ENCODE results near the gene CALML5.

DNA sequence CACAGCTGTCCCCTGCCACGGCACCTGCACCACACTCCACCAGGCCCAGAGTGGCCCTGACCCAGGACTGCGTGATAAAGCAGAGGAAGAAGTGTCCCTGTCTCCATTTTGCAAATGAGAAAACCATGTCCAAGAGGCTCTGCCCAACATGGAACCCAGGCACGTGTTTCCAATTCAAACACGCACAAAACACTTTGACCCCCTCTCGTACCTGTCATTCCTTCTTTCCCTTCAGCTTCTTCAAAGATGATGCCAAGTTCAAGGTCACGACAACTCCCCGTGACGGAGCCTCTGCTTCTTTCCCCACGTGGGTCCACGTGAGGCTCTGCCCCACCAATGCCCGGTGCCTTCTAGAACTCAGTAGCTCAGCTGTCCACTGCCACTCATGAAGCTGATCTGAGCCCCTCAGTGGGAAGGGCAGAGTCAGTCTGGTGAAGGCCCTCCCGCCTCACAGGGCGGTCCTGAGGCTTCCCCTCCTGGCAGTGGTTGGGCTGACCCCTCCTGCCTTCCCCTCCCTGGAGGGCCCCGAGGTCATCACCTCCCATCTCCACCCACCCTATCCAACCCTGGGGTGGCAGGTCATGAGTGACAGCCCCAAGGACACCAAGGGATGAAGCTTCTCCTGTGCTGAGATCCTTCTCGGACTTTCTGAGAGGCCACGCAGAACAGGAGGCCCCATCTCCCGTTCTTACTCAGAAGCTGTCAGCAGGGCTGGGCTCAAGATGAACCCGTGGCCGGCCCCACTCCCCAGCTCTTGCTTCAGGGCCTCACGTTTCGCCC, 19.0 kb downstream of the CALML5 start:
- TF ChIP-seq POLR2A (IDR thresholded peaks at IDR 0.05) = no peak
- TF ChIP-seq, protein P1, sequence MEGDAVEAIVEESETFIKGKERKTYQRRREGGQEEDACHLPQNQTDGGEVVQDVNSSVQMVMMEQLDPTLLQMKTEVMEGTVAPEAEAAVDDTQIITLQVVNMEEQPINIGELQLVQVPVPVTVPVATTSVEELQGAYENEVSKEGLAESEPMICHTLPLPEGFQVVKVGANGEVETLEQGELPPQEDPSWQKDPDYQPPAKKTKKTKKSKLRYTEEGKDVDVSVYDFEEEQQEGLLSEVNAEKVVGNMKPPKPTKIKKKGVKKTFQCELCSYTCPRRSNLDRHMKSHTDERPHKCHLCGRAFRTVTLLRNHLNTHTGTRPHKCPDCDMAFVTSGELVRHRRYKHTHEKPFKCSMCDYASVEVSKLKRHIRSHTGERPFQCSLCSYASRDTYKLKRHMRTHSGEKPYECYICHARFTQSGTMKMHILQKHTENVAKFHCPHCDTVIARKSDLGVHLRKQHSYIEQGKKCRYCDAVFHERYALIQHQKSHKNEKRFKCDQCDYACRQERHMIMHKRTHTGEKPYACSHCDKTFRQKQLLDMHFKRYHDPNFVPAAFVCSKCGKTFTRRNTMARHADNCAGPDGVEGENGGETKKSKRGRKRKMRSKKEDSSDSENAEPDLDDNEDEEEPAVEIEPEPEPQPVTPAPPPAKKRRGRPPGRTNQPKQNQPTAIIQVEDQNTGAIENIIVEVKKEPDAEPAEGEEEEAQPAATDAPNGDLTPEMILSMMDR (IDR thresholded peaks at IDR 0.05) = no peak

Measured in body of pancreas (tissue), 4 donors.